WTC11 (cell line): ENCODE measurements around the gene VEPH1.

Source experiments
- E2F4 ChIP-seq: sonication (generic); formaldehyde crosslinking; IDR thresholded peaks from 2 replicates; pipeline ENCODE4 v1.8.1; 2022; ENCODE audit warnings: low read depth, mild to moderate bottlenecking, moderate library complexity, missing genetic modification reagents, borderline replicate concordance
- ETV6 ChIP-seq: sonication (generic); formaldehyde crosslinking; IDR thresholded peaks from 2 replicates; pipeline ENCODE4 v1.8.1; 2022; ENCODE audit warnings: mild to moderate bottlenecking, missing genetic modification reagents
- GTF2I ChIP-seq: fragments of 250-450 bp; sonication (Bioruptor Pico); conservative IDR thresholded peaks from 2 replicates; pipeline ENCODE4 v1.4.0; 2021; ENCODE audit warnings: mild to moderate bottlenecking
- KAT7 ChIP-seq: sonication (generic); formaldehyde crosslinking; IDR thresholded peaks from 2 replicates; pipeline ENCODE4 v1.8.1; 2023; ENCODE audit warnings: missing genetic modification reagents, mild to moderate bottlenecking, borderline replicate concordance
- NR1H2 ChIP-seq: sonication (generic); formaldehyde crosslinking; IDR thresholded peaks from 2 replicates; pipeline ENCODE4 v1.9.0; 2021; ENCODE audit warnings: mild to moderate bottlenecking, moderate library complexity, missing genetic modification reagents
- NR2C2 ChIP-seq: sonication (generic); formaldehyde crosslinking; IDR thresholded peaks from 2 replicates; pipeline ENCODE4 v1.8.0; 2022; ENCODE audit warnings: mild to moderate bottlenecking, missing genetic modification reagents
- SMAD4 ChIP-seq: sonication (generic); formaldehyde crosslinking; IDR thresholded peaks from 2 replicates; pipeline ENCODE4 v1.8.0; 2022; ENCODE audit warnings: mild to moderate bottlenecking, missing genetic modification reagents
- TEAD4 ChIP-seq: sonication (generic); formaldehyde crosslinking; IDR thresholded peaks from 2 replicates; pipeline ENCODE4 v1.8.0; 2022; ENCODE audit warnings: mild to moderate bottlenecking, missing genetic modification reagents
- ZNF232 ChIP-seq: sonication (generic); formaldehyde crosslinking; IDR thresholded peaks from 2 replicates; pipeline ENCODE4 v1.8.0; 2022; ENCODE audit warnings: mild to moderate bottlenecking, missing genetic modification reagents
- TF ChIP-seq, protein P1 (sequence below): fragments of 200-600 bp; IDR thresholded peaks from 2 replicates; pipeline ENCODE4 v1.8.0; 2022; ENCODE audit warnings: antibody characterized with exemption
- TF ChIP-seq, protein P2 (sequence below): sonication (generic); formaldehyde crosslinking; IDR thresholded peaks from 2 replicates; pipeline ENCODE4 v1.8.0; 2023; ENCODE audit warnings: missing genetic modification reagents, mild to moderate bottlenecking, borderline replicate concordance
- TF ChIP-seq, protein P3 (sequence below): sonication (generic); formaldehyde crosslinking; IDR thresholded peaks from 2 replicates; pipeline ENCODE4 v1.8.1; 2022; ENCODE audit warnings: low read depth, missing genetic modification reagents, borderline replicate concordance

- TF ChIP-seq, protein P1, sequence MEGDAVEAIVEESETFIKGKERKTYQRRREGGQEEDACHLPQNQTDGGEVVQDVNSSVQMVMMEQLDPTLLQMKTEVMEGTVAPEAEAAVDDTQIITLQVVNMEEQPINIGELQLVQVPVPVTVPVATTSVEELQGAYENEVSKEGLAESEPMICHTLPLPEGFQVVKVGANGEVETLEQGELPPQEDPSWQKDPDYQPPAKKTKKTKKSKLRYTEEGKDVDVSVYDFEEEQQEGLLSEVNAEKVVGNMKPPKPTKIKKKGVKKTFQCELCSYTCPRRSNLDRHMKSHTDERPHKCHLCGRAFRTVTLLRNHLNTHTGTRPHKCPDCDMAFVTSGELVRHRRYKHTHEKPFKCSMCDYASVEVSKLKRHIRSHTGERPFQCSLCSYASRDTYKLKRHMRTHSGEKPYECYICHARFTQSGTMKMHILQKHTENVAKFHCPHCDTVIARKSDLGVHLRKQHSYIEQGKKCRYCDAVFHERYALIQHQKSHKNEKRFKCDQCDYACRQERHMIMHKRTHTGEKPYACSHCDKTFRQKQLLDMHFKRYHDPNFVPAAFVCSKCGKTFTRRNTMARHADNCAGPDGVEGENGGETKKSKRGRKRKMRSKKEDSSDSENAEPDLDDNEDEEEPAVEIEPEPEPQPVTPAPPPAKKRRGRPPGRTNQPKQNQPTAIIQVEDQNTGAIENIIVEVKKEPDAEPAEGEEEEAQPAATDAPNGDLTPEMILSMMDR = no peak
- TF ChIP-seq, protein P2, sequence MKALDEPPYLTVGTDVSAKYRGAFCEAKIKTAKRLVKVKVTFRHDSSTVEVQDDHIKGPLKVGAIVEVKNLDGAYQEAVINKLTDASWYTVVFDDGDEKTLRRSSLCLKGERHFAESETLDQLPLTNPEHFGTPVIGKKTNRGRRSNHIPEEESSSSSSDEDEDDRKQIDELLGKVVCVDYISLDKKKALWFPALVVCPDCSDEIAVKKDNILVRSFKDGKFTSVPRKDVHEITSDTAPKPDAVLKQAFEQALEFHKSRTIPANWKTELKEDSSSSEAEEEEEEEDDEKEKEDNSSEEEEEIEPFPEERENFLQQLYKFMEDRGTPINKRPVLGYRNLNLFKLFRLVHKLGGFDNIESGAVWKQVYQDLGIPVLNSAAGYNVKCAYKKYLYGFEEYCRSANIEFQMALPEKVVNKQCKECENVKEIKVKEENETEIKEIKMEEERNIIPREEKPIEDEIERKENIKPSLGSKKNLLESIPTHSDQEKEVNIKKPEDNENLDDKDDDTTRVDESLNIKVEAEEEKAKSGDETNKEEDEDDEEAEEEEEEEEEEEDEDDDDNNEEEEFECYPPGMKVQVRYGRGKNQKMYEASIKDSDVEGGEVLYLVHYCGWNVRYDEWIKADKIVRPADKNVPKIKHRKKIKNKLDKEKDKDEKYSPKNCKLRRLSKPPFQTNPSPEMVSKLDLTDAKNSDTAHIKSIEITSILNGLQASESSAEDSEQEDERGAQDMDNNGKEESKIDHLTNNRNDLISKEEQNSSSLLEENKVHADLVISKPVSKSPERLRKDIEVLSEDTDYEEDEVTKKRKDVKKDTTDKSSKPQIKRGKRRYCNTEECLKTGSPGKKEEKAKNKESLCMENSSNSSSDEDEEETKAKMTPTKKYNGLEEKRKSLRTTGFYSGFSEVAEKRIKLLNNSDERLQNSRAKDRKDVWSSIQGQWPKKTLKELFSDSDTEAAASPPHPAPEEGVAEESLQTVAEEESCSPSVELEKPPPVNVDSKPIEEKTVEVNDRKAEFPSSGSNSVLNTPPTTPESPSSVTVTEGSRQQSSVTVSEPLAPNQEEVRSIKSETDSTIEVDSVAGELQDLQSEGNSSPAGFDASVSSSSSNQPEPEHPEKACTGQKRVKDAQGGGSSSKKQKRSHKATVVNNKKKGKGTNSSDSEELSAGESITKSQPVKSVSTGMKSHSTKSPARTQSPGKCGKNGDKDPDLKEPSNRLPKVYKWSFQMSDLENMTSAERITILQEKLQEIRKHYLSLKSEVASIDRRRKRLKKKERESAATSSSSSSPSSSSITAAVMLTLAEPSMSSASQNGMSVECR (CRISPR knock-in tag) = no peak
- TF ChIP-seq NR1H2 (no peak), ZNF232 (CRISPR knock-in tag) (no peak), KAT7 (no peak), SMAD4 (no peak), E2F4 (no peak), TEAD4 (no peak), ETV6 (CRISPR knock-in tag) (no peak), GTF2I (CRISPR knock-in tag) (no peak), NR2C2 (CRISPR knock-in tag) (no peak)
- TF ChIP-seq, protein P3, sequence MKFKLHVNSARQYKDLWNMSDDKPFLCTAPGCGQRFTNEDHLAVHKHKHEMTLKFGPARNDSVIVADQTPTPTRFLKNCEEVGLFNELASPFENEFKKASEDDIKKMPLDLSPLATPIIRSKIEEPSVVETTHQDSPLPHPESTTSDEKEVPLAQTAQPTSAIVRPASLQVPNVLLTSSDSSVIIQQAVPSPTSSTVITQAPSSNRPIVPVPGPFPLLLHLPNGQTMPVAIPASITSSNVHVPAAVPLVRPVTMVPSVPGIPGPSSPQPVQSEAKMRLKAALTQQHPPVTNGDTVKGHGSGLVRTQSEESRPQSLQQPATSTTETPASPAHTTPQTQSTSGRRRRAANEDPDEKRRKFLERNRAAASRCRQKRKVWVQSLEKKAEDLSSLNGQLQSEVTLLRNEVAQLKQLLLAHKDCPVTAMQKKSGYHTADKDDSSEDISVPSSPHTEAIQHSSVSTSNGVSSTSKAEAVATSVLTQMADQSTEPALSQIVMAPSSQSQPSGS (CRISPR knock-in tag) = no peak
These were observed 15.1 kb downstream of the VEPH1 start for GRCh38 chr3:157488144-157488543.
